HepG2 (cell line): Measurements from ENCODE around the gene RPLP2. TPM values are rescaled to one million over a fixed set of nuclear protein-coding genes. Genes with fewer than 3 reads are reported as not detected.

Experiments
- AGO1 ChIP-seq: fragments of 200-400 bp; formaldehyde crosslinking; IDR thresholded peaks from 2 replicates; pipeline ENCODE4 v1.6.1; 2017; ENCODE audit warnings: mild to moderate bottlenecking, low read depth, low read length, moderate library complexity; ENCODE audit not compliant: poor library complexity, severe bottlenecking
- ARID2 ChIP-seq: sonication (generic); formaldehyde crosslinking; IDR thresholded peaks from 2 replicates; pipeline ENCODE4 v1.8.1; 2022; ENCODE audit warnings: mild to moderate bottlenecking, missing genetic modification reagents, borderline replicate concordance
- DR1 ChIP-seq: sonication (generic); formaldehyde crosslinking; IDR thresholded peaks from 2 replicates; pipeline ENCODE4 v1.8.0; 2021; ENCODE audit warnings: mild to moderate bottlenecking, missing genetic modification reagents, inconsistent platforms
- FOXA3 ChIP-seq: IDR thresholded peaks from 2 replicates; pipeline ENCODE4 v1.6.1; 2016; ENCODE audit warnings: missing genetic modification reagents, missing compliant biosample characterization
- KMT2B ChIP-seq: IDR thresholded peaks from 2 replicates; pipeline ENCODE4 v1.6.1; 2016; ENCODE audit warnings: missing genetic modification reagents, missing compliant biosample characterization
- PHF20 ChIP-seq: sonication (generic); formaldehyde crosslinking; IDR thresholded peaks from 2 replicates; pipeline ENCODE4 v1.5.0; 2020; ENCODE audit warnings: mild to moderate bottlenecking, missing genetic modification reagents
- PPARG ChIP-seq: conservative IDR thresholded peaks from 2 replicates; pipeline ENCODE4 v1.6.1; 2016; ENCODE audit warnings: missing biosample characterization, missing genetic modification reagents
- PRPF4 ChIP-seq: fragments of 200-400 bp; formaldehyde crosslinking; IDR thresholded peaks from 2 replicates; pipeline ENCODE4 v1.6.1; 2016; ENCODE audit warnings: low read length, low read depth; ENCODE audit not compliant: poor library complexity, severe bottlenecking
- SP2 ChIP-seq: sonication (generic); formaldehyde crosslinking; IDR thresholded peaks from 2 replicates; pipeline ENCODE4 v1.5.1; 2020; ENCODE audit warnings: mild to moderate bottlenecking, missing genetic modification reagents
- TAF1 ChIP-seq: sonication (generic); formaldehyde crosslinking; IDR thresholded peaks from 2 replicates; pipeline ENCODE4 v1.4.0; 2020; ENCODE audit warnings: missing genetic modification reagents
- TCF12 ChIP-seq, 2 experiments: fragments of 450-650 bp in 1 of 2; sonication (generic) in 1 of 2; formaldehyde crosslinking in 1 of 2; IDR thresholded peaks; 2 replicates each; pipeline versions ENCODE4 v1.6.1 to v1.8.0; 2017 to 2022; ENCODE audit warnings: antibody characterized with exemption in 1 of 2, mild to moderate bottlenecking in 1 of 2, missing genetic modification reagents in 1 of 2, moderate library complexity in 1 of 2
- ZBTB1 ChIP-seq: sonication (generic); formaldehyde crosslinking; IDR thresholded peaks from 2 replicates; pipeline ENCODE4 v1.4.0; 2020; ENCODE audit warnings: missing genetic modification reagents, borderline replicate concordance
- ZMYM4 ChIP-seq: sonication (generic); formaldehyde crosslinking; IDR thresholded peaks from 2 replicates; pipeline ENCODE4 v1.8.1; 2023; ENCODE audit warnings: mild to moderate bottlenecking, missing genetic modification reagents
- ZNF747 ChIP-seq: sonication (generic); formaldehyde crosslinking; IDR thresholded peaks from 2 replicates; pipeline ENCODE4 v1.8.1; 2023; ENCODE audit warnings: missing genetic modification reagents, mild to moderate bottlenecking, borderline replicate concordance
- ZNF788 ChIP-seq: sonication (generic); formaldehyde crosslinking; IDR thresholded peaks from 2 replicates; pipeline ENCODE4 v1.5.0; 2020; ENCODE audit warnings: mild to moderate bottlenecking, missing genetic modification reagents, borderline replicate concordance
- ZNF883 ChIP-seq: sonication (generic); formaldehyde crosslinking; IDR thresholded peaks from 2 replicates; pipeline ENCODE4 v1.5.1; 2020; ENCODE audit warnings: mild to moderate bottlenecking, missing genetic modification reagents; ENCODE audit errors: not compliant biosample characterization
- polyA plus RNA-seq, 8 experiments: library from polyadenylated mRNA; depleted of rRNA in 3 of 8; stranded (reverse) in 7 of 8; unstranded in 1 of 8; fragments of >200 nt; fragmentation: Illumina TruSeq in 4 of 8; extraction: Trizol in 4 of 8; gene quantifications; 2 replicates each; pipeline versions ENCODE4 v1.2.1 to v1.2.3, GENCODE V29; 2011 to 2016; ENCODE audit warnings: low read depth in 4 of 8, missing spikeins in 1 of 8, mixed read lengths in 1 of 8; ENCODE audit not compliant: insufficient read depth in 1 of 8
- total RNA-seq, 5 experiments: library from RNA; depleted of rRNA; stranded (reverse); fragments of >200 nt; fragmentation: Illumina TruSeq; extraction: Trizol; gene quantifications; 2 replicates each; pipeline ENCODE4 v1.2.3, GENCODE V29; 2016; ENCODE audit warnings: low read depth in 1 of 5
- TF ChIP-seq, protein P1 (sequence below), 2 experiments: IDR thresholded peaks; 2 replicates each; pipeline ENCODE4 v1.6.1; 2011 to 2012; ENCODE audit warnings: low read length in 2 of 2, borderline replicate concordance in 1 of 2, low read depth in 1 of 2, mild to moderate bottlenecking in 1 of 2, moderate library complexity in 1 of 2
- TF ChIP-seq, protein P2 (sequence below): sonication (generic); formaldehyde crosslinking; IDR thresholded peaks from 2 replicates; pipeline ENCODE4 v1.4.0; 2020; ENCODE audit warnings: mild to moderate bottlenecking, missing genetic modification reagents, borderline replicate concordance
- TF ChIP-seq, protein P3 (sequence below): sonication (generic); formaldehyde crosslinking; IDR thresholded peaks from 2 replicates; pipeline ENCODE4 v1.4.0; 2020; ENCODE audit warnings: missing genetic modification reagents

The RPLP2 gene
- total and polyA plus RNA-seq, 2 of the 13 experiments (the other 11 are each of a cell fraction or from before 2014, with no cell fraction given), result 978 to 2,106 TPM

DNA sequence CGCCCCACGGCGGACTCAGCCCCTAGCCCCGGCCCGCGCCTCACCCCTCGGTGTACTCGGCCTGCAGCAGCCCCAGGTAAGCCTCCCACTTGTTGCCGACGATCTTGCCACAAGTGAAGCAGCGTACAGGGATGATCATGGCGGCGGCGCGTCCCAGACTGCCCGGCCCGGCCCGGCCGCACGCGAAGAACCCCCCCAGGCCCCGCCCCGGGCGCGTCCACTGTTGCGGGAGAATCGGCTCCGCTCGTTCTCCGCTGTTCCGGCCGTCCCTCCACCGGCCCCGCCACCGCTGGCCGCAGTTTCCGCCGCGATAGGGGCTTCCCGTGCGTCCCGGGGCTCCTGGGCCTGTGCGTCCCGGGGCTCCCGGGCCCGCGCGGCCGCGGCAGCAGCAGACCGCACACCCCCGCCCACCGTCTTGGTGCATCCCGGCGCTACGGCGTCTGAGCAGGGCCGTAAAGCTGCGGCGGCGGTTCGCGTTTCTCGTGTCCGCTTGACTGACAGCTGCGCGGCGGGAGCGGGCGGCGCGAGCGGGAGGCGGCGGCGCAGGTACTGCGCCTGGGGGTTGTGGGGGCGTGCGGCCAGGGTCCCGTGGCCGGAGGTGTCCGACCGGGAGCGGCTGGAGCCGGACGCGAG, 32.7 kb downstream of the RPLP2 start, which contains the start of the genes POLR2L and TSPAN4 (continued):
- TF ChIP-seq PRPF4, result no peak
- TF ChIP-seq, protein P1, sequence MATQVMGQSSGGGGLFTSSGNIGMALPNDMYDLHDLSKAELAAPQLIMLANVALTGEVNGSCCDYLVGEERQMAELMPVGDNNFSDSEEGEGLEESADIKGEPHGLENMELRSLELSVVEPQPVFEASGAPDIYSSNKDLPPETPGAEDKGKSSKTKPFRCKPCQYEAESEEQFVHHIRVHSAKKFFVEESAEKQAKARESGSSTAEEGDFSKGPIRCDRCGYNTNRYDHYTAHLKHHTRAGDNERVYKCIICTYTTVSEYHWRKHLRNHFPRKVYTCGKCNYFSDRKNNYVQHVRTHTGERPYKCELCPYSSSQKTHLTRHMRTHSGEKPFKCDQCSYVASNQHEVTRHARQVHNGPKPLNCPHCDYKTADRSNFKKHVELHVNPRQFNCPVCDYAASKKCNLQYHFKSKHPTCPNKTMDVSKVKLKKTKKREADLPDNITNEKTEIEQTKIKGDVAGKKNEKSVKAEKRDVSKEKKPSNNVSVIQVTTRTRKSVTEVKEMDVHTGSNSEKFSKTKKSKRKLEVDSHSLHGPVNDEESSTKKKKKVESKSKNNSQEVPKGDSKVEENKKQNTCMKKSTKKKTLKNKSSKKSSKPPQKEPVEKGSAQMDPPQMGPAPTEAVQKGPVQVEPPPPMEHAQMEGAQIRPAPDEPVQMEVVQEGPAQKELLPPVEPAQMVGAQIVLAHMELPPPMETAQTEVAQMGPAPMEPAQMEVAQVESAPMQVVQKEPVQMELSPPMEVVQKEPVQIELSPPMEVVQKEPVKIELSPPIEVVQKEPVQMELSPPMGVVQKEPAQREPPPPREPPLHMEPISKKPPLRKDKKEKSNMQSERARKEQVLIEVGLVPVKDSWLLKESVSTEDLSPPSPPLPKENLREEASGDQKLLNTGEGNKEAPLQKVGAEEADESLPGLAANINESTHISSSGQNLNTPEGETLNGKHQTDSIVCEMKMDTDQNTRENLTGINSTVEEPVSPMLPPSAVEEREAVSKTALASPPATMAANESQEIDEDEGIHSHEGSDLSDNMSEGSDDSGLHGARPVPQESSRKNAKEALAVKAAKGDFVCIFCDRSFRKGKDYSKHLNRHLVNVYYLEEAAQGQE (IDR thresholded peaks at IDR 0.05; ENCODE audit: borderline replicate concordance in 1 of 2, low read depth in 1 of 2, low read length in 2 of 2), result peak in 1 of 2 experiments; percentile 30; a peak in 1 of 4 replicates
- TF ChIP-seq, protein P2, sequence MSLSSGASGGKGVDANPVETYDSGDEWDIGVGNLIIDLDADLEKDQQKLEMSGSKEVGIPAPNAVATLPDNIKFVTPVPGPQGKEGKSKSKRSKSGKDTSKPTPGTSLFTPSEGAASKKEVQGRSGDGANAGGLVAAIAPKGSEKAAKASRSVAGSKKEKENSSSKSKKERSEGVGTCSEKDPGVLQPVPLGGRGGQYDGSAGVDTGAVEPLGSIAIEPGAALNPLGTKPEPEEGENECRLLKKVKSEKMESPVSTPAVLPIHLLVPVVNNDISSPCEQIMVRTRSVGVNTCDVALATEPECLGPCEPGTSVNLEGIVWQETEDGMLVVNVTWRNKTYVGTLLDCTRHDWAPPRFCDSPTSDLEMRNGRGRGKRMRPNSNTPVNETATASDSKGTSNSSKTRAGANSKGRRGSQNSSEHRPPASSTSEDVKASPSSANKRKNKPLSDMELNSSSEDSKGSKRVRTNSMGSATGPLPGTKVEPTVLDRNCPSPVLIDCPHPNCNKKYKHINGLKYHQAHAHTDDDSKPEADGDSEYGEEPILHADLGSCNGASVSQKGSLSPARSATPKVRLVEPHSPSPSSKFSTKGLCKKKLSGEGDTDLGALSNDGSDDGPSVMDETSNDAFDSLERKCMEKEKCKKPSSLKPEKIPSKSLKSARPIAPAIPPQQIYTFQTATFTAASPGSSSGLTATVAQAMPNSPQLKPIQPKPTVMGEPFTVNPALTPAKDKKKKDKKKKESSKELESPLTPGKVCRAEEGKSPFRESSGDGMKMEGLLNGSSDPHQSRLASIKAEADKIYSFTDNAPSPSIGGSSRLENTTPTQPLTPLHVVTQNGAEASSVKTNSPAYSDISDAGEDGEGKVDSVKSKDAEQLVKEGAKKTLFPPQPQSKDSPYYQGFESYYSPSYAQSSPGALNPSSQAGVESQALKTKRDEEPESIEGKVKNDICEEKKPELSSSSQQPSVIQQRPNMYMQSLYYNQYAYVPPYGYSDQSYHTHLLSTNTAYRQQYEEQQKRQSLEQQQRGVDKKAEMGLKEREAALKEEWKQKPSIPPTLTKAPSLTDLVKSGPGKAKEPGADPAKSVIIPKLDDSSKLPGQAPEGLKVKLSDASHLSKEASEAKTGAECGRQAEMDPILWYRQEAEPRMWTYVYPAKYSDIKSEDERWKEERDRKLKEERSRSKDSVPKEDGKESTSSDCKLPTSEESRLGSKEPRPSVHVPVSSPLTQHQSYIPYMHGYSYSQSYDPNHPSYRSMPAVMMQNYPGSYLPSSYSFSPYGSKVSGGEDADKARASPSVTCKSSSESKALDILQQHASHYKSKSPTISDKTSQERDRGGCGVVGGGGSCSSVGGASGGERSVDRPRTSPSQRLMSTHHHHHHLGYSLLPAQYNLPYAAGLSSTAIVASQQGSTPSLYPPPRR (CRISPR knock-in tag), result 0 out of 2 replicates have a peak, but pooled peaks have one; percentile 13
- TF ChIP-seq ZNF788 (CRISPR knock-in tag), result peak; percentile 41; the same call in 1 of the 2 replicates
- peak; percentile 63; the same call in 1 of the 2 replicates for TF ChIP-seq DR1 (CRISPR knock-in tag)
- TF ChIP-seq TAF1 (CRISPR knock-in tag), result peak; percentile 91
- 0 out of 2 replicates have a peak, but pooled peaks have one; percentile 28 for TF ChIP-seq FOXA3 (CRISPR knock-in tag)
- TF ChIP-seq AGO1, result peak; percentile 86
- peak; percentile 69 for TF ChIP-seq ZNF883
- TF ChIP-seq SP2, result 0 out of 2 replicates have a peak, but pooled peaks have one; percentile 34
- TF ChIP-seq ZMYM4 (CRISPR knock-in tag), result peak; percentile 58; the same call in 1 of the 2 replicates
- no peak for TF ChIP-seq ZBTB1
- no peak for TF ChIP-seq PPARG (CRISPR knock-in tag)
- TF ChIP-seq ZNF747, result 0 out of 2 replicates have a peak, but pooled peaks have one; percentile 18
- TF ChIP-seq KMT2B, result no peak
- TF ChIP-seq ARID2, result 0 out of 2 replicates have a peak, but pooled peaks have one; percentile 41
- 0 out of 2 replicates have a peak, but pooled peaks have one; percentile 17 for TF ChIP-seq PHF20
- TF ChIP-seq, protein P3, sequence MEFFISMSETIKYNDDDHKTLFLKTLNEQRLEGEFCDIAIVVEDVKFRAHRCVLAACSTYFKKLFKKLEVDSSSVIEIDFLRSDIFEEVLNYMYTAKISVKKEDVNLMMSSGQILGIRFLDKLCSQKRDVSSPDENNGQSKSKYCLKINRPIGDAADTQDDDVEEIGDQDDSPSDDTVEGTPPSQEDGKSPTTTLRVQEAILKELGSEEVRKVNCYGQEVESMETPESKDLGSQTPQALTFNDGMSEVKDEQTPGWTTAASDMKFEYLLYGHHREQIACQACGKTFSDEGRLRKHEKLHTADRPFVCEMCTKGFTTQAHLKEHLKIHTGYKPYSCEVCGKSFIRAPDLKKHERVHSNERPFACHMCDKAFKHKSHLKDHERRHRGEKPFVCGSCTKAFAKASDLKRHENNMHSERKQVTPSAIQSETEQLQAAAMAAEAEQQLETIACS (CRISPR knock-in tag), result peak; percentile 73
- no peak for TF ChIP-seq TCF12 (IDR thresholded peaks at IDR 0.05)
- peak; percentile 22; the same call in 1 of the 2 replicates for TF ChIP-seq TCF12 (CRISPR knock-in tag; IDR thresholded peaks at IDR 0.05)
